ENCODE measurements around the gene GPAT2. TPM values are rescaled to one million over a fixed set of nuclear protein-coding genes. Genes with fewer than 3 reads are reported as not detected.
"Not testable (repeated sequence)": the region's sequence is repeated elsewhere in the genome, so short reads cannot be mapped to it uniquely, and the experiment has no call there.

The GPAT2 gene
- total RNA-seq, 1 donor from 2014 or later: not detected

DNA sequence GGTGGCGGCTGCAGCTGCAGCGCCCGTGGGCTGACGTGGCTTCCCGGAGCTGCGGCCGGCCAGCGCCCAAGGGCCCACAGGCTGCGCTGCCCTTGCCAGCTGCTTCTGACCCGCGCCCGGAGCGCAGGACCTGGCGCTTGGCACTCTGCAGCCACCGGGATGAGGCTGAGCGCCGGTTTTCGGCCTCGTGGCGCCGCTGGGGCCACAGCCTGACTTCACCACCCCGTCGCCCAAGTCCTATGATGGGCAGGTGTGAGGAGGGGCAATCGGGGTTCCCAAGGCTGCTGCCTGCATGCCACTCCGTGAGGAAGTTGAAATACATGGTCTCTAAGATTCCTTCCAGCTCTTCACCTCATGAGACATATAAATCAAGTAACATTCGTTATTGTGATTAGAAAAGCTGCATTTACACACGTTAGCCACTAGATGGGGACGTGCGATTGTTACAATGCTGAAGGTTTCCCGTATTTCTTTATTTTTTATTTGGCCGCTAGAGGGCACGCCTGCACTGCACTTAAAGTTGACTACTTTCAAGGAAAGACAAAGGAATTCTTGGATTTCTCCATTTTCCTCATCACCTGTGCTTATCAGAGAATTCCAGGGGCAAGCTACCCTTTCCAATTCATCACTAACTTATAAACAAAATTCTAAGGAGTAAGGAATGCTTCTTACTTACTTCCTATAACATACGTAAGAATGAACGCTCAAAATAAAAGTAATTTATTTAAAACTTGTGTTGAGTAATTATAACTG, 42.0 kb downstream of the GPAT2 start:
- H3K79me2 ChIP-seq (ENCODE audit: low read depth); H3K9me3 Mint-ChIP-seq; H3K27me3 Mint-ChIP-seq (ENCODE audit: insufficient read depth, low read depth); H3F3A ChIP-seq (ENCODE audit: low read depth); H3K9ac ChIP-seq; H3K27ac Mint-ChIP-seq; H3K36me3 ChIP-seq; H3K4me1 ChIP-seq; H3K27me3 ChIP-seq; H4K20me1 ChIP-seq (ENCODE audit: low read depth); H3K9me3 ChIP-seq (ENCODE audit: low read depth); H3K36me3 Mint-ChIP-seq; H3K4me1 Mint-ChIP-seq: not testable (repeated sequence)
- Histone ChIP-seq H3K4me2 (peak overlapping the region; percentile 100), H3K27ac (peak overlapping the region; percentile 29), H2AFZ (replicated peaks) (peak overlapping the region; percentile 100), H3K4me3 (peak overlapping the region; percentile 90)
- H3K4me3 Mint-ChIP-seq: peak overlapping the region; percentile 91
- peak; percentile 48 for DNase-seq (ENCODE audit: low spot score)
- TF ChIP-seq, protein P1, sequence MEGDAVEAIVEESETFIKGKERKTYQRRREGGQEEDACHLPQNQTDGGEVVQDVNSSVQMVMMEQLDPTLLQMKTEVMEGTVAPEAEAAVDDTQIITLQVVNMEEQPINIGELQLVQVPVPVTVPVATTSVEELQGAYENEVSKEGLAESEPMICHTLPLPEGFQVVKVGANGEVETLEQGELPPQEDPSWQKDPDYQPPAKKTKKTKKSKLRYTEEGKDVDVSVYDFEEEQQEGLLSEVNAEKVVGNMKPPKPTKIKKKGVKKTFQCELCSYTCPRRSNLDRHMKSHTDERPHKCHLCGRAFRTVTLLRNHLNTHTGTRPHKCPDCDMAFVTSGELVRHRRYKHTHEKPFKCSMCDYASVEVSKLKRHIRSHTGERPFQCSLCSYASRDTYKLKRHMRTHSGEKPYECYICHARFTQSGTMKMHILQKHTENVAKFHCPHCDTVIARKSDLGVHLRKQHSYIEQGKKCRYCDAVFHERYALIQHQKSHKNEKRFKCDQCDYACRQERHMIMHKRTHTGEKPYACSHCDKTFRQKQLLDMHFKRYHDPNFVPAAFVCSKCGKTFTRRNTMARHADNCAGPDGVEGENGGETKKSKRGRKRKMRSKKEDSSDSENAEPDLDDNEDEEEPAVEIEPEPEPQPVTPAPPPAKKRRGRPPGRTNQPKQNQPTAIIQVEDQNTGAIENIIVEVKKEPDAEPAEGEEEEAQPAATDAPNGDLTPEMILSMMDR (IDR thresholded peaks at IDR 0.05): peak; percentile 79

DNA sequence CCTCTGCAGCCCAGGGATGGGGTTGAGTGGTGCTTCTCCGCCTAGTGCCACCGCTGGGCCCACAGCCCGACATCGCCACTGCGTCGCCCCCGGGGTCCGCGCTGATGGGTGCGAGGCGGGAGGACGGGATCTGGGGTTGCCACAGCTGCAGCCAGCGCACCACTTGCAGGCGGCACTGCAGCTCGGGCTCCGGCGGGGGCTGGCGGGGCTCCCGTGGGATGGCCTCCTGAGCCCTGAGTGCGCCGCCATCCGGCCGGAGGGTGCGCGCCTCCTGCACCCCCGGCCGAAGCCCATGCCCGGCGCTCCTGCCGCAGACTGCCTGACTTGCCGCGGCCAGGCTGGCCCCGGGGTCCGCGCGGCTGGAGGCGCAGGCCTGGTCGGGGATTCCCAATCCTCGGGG, 42.6 kb downstream of the GPAT2 start:
- H3K36me3 Mint-ChIP-seq; H3K9ac ChIP-seq; H3K79me2 ChIP-seq (ENCODE audit: low read depth); H4K20me1 ChIP-seq (ENCODE audit: low read depth); DNase-seq (ENCODE audit: low spot score); H3K27ac Mint-ChIP-seq; H3K4me1 ChIP-seq; H3K27me3 ChIP-seq; H3K4me1 Mint-ChIP-seq; H3K9me3 Mint-ChIP-seq; H3K27ac ChIP-seq; H3K27me3 Mint-ChIP-seq (ENCODE audit: insufficient read depth, low read depth); H3K36me3 ChIP-seq; H3F3A ChIP-seq (ENCODE audit: low read depth); H3K9me3 ChIP-seq (ENCODE audit: low read depth): not testable (repeated sequence)
- Histone ChIP-seq H3K4me3 (peak overlapping the region; percentile 90), H2AFZ (replicated peaks) (peak overlapping the region; percentile 100), H3K4me2 (peak overlapping the region; percentile 100)
- H3K4me3 Mint-ChIP-seq: peak overlapping the region; percentile 82

DNA sequence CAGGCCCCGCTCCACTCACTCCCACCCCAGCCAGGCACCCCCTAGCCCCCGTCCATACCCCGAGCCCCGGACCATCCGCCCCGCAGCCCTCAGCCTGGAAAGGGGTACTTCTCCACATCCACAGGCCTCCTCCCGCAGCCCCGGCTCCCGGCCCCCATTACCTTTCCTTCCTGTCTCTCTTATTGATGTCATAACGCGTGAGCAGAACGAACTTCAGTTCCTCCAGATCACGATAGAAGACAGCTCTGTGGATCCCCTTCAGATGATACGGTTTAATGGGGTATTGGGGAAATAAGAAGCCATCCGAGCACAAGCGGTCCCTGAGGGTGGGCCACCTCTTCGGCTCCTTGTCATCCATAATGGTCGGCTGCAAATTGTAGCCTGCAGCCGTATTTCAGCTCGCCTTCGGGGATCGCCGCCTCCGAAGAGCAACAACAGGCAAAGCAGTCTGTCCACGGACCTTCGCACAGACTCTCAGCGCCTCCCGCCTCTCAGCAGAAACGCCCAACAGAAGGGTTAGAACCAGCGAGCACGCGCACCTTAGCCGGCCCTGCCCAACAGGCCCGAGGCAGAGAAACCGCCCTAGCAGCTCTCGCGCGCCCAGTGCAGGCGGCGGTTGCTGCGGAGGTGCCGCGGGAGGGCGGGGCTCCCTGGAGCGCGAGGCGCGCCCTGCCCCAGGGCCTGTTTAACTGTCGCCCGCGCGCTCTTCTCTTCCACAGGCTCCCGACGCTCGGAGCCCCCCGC, 43.2 kb downstream of the GPAT2 start, which contains the start of gene ANKRD36C:
Gene ANKRD36C, minus strand, starts transcription at position 474 of the 744 bp plus-strand sequence. Its CDS starts 116 bp downstream, at position 358.
- not testable (repeated sequence) for H3K27me3 Mint-ChIP-seq (ENCODE audit: insufficient read depth, low read depth)

DNA sequence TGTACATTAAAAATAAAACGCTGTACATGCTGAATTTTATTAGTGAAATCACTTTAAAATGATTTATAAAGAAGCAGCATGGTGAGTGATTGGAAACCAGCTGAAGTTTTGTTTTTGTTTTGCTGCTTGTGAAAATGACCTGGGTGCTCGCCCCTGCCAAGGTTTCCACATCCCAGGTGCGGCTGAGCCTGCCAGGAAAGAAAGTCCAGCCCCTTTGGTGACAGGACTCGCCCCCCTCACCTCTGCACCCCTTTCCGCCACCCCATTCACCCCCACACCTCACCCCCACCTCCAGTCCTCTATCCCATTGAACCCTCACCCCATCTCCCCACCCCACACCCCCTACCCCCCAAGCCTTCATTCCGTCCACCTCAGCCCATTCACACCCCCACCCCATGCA, 43.8 kb downstream of the GPAT2 start:
- H3K4me3 ChIP-seq: peak overlapping the region; percentile 37
- not testable (repeated sequence) for H3K79me2 ChIP-seq (ENCODE audit: low read depth)

More for the DNA sequence above, 43.2 kb downstream of the GPAT2 start, which contains the start of gene ANKRD36C:
- Mint-ChIP-seq H3K27ac (peak within 1 kb of the TSS; percentile 50), H3K4me3 (peak within 1 kb of the TSS; percentile 96)
- Histone ChIP-seq H3K27ac (peak within 1 kb of the TSS; percentile 29), H3K9ac (peak within 1 kb of the TSS; percentile 47), H3K4me2 (peak within 1 kb of the TSS; percentile 100), H2AFZ (replicated peaks) (peak within 1 kb of the TSS; percentile 100), H3K4me3 (peak within 1 kb of the TSS; percentile 90)
- not testable (repeated sequence) for H3K79me2 ChIP-seq (ENCODE audit: low read depth); H4K20me1 ChIP-seq (ENCODE audit: low read depth); H3F3A ChIP-seq (ENCODE audit: low read depth); H3K9me3 ChIP-seq (ENCODE audit: low read depth); H3K4me1 Mint-ChIP-seq; H3K36me3 ChIP-seq; H3K27me3 ChIP-seq; H3K9me3 Mint-ChIP-seq; H3K36me3 Mint-ChIP-seq; H3K4me1 ChIP-seq
- DNase-seq (ENCODE audit: low spot score): peak; percentile 33

More for the DNA sequence above, 43.8 kb downstream of the GPAT2 start:
- H3K9me3 Mint-ChIP-seq; H3K9ac ChIP-seq; H3K27me3 Mint-ChIP-seq (ENCODE audit: insufficient read depth, low read depth); H3F3A ChIP-seq (ENCODE audit: low read depth); H3K4me1 ChIP-seq; H4K20me1 ChIP-seq (ENCODE audit: low read depth); H3K27me3 ChIP-seq; H3K27ac Mint-ChIP-seq; H3K36me3 Mint-ChIP-seq; H3K4me1 Mint-ChIP-seq; H3K36me3 ChIP-seq; H3K9me3 ChIP-seq (ENCODE audit: low read depth); H2AFZ ChIP-seq (replicated peaks); H3K27ac ChIP-seq; DNase-seq (ENCODE audit: low spot score): not testable (repeated sequence)
- peak overlapping the region; percentile 60 for H3K4me2 ChIP-seq
- peak overlapping the region; percentile 96 for H3K4me3 Mint-ChIP-seq

Small RNAs within 50 kb of the gene (small RNA-seq; reads per million reads assigned to genes)
- gene RN7SL210P: not detected

Other genes with a start within 250 kb of the GPAT2 start
- gene ANKRD36C, start 43.1 kb downstream of the GPAT2 start, total RNA-seq (ENCODE audit: low replicate concordance): 32.7 and 44.4 TPM in 2 replicates
- gene ADRA2B, start 81.7 kb upstream of the GPAT2 start, total RNA-seq (ENCODE audit: low replicate concordance): 3.0 and 10.5 TPM in 2 replicates
- gene ASTL, start 103.6 kb upstream of the GPAT2 start, total RNA-seq (ENCODE audit: low replicate concordance): not detected in 2 replicates
- 2.3 TPM in 1 of 2 replicates, not detected in the other for gene DUSP2, start 110.5 kb upstream of the GPAT2 start, total RNA-seq (ENCODE audit: low replicate concordance)
- 162 and 179 TPM in 2 replicates for gene STARD7, start 173.9 kb upstream of the GPAT2 start, total RNA-seq (ENCODE audit: low replicate concordance)
- gene TMEM127, start 231.1 kb upstream of the GPAT2 start, total RNA-seq (ENCODE audit: low replicate concordance): 9.1 and 16.1 TPM in 2 replicates
- gene CIAO1, start 231.3 kb upstream of the GPAT2 start, total RNA-seq (ENCODE audit: low replicate concordance): 55.9 and 106 TPM in 2 replicates